GM19467 (cell line): Measurements from ENCODE around the gene CPT1B.
"Not testable (repeated sequence)": the region's sequence is repeated elsewhere in the genome, so short reads cannot be mapped to it uniquely, and the experiment has no call there.

Experiments used
- ATAC-seq: cut with Tn5 transposase; IDR thresholded peaks from one replicate; pipeline ENCODE4 v1.9.1; 2021; ENCODE audit warnings: mild to moderate bottlenecking, moderate library complexity; ENCODE audit not compliant: unreplicated experiment

Gene CPT1B

DNA sequence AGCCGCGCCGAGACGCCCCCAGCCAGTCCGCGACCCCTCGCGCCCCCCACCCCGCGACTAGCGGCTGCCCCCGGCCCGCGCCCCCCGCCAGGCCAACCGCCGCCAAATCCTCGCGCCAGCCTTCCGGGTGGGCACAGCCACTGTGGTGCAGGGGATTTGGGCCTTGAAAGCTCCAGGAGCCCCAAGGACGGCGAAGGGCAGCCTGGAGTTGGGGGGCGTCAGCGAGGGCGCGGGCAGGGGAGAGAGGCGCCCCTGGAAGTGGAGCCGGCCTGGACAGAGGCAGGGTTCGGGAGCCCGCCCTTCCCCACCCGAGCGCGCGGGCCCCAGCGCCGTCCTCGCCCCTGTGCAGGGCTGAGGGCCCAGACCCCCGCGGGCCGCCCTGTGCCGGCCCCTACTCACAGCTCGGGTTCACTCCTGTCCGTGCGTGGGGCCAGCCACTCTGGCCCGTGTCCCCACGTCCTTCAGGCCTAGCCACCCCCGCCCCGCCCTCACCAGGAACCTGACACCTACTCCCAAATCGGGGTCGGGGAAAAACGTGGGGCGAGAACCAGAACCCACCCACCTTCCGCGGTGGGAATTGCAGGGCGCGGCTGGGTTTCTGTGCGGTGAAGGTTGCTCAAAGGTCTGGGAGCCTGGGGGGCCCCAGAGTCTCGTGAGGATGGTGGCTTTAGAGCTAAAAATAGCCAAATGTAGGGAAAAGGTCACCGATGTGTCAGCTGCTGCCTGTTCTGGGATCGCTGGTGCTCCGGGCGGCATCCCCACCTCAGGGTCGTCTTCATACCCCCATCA is at the start of gene CPT1B:
CPT1B (minus strand) TSS at position 441 of the 789 bp plus-strand sequence. CDS start 512 bp downstream, outside the sequence.
- no peak for ATAC-seq

- no peak for ATAC-seq
Measured at GRCh38 chr22:50626850-50627641, 48.8 kb upstream of the CPT1B start.

GRCh38 chr22:50626314-50626849 is 48.2 kb upstream of the CPT1B start:
- ATAC-seq: no peak

DNA sequence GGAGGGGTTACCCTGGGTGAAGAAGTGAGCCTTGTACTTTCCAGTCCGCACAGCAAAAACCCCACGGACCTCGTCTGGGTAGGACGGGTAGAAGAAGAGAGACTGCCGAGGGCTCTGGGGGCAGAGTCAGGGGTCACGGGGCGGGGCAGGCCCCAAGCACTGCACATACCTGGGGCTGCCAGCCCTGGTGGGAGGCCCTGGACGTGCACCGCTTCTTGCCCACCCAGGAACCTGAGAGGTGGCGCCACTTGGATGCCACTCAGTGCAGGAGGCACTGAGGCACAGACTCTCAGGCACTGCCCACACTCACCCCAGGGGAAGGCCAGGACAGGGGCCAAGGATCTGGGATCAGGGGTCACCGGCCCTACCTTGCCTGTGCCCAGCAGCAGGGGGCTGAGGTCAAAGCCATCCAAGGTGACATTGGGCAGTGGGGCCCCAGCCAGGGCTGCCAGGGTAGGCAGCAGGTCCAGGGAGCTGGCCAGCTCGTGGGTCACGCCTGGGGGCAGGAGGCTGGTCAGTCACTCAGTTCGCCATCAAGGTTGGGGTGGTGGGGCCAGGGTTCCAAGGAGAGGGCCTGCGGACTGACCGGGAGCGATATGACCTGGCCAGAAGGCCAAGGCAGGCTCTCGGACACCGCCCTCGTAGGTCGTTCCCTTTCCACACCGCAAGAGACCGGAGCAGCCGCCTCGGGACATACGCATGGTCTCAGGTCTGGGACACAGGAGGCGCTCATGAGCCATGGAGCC is 47.5 kb upstream of the CPT1B start:
- no peak for ATAC-seq

DNA sequence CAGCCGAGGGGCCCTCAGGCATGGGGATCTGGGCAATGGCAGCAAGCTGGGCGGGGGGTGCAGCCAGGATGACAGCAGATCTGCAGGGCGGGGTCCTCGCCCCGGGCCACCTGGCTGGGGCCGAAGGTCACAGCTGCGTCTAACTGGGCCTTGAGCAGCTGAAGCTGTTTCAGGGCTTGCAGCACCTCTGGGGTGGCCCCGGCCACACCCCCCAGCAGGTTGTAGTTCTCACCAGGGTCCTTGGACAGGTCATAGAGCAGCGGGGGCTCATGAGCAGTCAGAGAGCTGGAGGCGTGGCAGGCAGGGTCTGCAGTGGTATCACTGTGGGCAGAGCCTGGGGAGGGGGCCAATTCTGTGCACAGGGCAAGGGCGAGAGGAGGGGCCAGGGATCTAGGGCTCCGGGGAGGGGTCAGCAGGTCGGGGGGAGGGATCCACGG is 46.9 kb upstream of the CPT1B start:
- no peak for ATAC-seq

- ATAC-seq: no peak
Measured at GRCh38 chr22:50624347-50625130, 46.3 kb upstream of the CPT1B start.

DNA sequence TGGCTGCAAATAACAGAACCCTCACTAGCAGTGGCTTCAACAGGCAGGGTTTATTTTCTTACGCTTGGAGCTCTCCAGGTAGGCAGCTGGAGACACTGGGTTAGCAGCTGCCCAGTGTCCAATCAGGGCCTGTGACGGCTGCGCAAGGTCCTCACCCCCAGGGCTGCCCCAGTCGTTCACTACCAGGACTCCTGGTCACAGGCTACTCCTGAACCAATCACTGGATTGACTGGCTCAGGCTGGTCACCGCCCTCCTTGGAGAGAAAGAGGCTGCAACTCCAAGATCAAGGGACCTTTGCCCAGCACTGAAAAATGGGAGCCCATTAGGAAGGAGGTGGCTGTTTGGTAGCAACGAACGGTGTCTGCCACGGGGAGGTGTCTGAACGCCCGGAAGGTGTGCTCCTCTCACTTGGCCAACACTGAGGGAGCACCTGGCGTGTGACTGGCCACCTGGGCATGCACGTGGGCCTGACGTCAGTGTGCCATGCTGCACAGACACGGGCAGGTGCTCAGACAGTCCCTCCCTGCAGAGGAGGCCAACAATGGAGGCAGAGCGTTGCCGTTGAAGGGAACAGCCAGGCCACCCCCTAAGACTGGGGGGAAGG is 44.6 kb upstream of the CPT1B start:
- ATAC-seq: no peak

GRCh38 chr22:50621948-50622722 is 43.9 kb upstream of the CPT1B start:
- ATAC-seq: no peak

DNA sequence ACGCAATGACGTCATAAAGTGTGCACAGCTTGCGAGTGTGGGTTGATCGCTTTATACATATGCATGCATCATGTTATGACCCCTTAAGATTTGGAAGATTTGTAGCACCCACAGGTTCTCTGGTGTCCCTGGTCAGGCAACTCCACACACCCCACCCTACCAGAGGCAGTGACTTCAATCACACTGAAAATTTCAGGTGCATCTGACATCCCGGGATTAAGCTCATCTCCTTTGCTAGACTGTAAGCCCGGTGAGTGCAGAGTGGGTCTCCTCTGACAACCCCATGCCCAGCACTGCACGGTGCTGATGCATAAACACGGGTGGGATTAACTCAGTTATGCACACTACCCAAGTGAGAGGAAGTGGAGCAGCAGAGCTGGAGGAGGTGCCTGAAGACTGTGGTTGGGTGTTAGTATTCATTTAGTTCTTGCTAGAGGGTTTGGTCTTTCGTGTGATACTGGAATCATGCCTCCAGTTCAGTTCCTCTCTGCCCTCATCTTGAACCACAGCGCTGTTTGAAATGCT is 43.2 kb upstream of the CPT1B start:
- ATAC-seq: peak; percentile 41

- ATAC-seq: peak; percentile 37
Measured at GRCh38 chr22:50620593-50621355, 42.5 kb upstream of the CPT1B start.

DNA sequence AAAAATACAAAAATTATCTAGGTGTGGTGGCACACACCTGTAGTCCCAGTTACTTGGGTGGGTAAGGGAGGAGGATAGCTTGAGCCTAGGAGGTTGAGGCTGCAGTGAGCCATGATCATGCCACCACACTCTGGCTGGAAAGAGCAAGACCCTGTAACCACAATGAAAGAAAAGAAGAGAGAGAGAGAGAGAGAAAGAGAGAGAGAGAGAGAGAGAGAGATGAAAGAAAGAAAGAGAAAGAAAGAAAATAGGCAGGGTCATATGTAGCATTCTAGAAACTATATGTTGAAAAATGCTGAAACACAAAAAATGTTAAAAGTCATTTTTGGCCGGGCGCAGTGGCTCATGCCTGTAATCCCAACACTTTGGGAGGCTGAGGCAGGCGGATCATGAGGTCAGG is 36.1 kb upstream of the CPT1B start:
- not testable (repeated sequence) for ATAC-seq

GRCh38 chr22:50613291-50613981 is 35.2 kb upstream of the CPT1B start:
- ATAC-seq: no peak

DNA sequence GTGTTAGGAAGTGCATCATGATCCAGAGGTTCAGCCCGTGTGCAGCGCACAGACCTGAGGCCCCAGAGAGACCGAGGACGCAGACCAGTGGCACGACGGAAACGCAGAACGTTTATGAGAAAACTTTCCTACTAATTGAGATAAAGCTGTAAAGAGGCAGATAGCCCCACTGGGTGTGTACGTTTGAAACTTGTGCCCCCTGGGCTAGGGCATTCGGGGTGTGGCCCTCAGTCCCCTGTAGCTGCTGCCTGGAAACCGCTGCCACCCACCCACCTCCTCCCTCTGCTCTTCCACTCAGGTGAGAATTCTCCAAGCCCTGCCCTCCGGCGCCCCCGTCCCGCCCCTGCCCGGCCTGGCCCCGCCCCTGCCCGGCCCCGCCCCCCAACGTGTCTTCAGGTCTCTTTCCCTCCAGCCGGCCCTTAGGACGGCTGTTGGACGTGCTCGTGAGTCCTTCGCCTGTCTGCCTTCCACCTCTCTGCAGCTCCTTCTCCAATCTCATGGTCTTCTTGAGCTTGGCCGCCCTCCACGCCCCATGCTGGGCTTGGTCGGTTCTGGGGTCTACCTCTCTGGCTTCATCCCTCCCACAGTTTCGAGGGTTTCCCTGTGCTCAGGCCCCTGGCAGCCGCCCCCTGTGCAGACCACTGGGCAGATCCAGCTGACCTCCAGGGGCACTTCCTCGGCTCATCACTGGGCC is 34.4 kb upstream of the CPT1B start:
- ATAC-seq: no peak

DNA sequence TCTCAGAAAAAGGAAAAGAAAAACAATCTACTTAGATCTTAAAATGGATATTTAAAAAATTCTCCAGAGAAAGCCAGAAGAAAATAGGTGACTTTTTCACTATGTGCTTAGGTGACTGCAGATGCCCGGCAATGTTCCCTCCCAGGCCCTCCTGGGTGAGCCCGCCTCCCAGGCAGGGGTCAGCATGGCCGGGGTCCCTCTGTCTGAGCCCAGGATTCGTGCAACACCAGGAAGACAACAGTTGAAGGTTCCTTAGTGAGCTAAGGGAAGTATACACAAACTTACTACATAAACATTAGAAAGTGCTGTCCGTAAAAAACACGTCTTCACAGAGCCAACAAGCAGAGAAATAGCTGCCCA is 33.9 kb upstream of the CPT1B start:
- no peak for ATAC-seq

GRCh38 chr22:50611341-50612060 is 33.3 kb upstream of the CPT1B start:
- ATAC-seq: no peak

- no peak for ATAC-seq
Measured at GRCh38 chr22:50610581-50610980, 32.4 kb upstream of the CPT1B start.
